NAMALWA (cell line): Measurements from ENCODE around the gene INTS3.

Experiments
- DNase-seq: peaks from one replicate; pipeline ENCODE4 v3.0.0-alpha.2; 2015; ENCODE audit warnings: low spot score

Gene INTS3

DNA sequence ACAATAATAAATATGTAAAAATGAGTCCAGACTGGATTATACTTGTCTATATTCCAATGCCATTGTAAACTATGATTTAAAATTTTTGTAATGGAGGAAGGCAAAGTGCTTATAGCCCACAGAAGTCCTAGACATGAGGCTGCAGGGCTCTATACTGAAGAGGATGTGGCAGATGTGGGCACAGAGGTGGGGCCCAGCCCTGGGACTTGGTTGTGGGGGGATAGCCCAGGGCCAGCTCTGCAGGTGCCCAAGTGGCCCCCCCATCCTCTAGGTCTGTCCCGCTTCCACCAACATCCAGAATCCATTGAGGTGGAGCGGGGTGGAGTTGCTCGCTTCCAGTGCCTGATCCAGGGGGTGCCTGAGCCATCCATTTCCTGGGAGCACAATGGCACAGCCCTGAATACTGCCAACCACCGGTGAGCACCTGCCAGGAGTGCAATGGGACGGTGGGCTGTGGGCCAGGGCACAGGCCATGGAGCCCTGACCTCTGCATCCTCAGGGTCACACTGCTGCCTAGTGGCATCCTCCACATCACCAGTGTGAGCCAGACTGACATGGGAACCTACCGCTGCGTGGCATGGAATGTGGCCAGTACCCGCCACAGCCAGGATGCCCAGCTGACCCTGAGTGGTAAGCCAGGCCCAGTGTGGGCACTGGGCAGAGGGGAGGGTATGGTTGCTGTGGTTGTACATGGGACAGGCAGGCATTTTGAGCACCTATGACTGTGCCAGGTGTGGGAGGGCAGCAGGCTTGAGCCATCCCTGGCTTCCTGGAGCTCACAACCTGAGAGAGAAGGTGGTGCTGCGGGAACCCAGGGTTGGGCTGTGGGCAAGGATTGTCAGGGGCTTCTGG lies 68.3 kb downstream of the INTS3 start:
- no peak for DNase-seq

- DNase-seq, result peak; percentile 96
Observed at GRCh38 chr1:153796786-153797659, 69.2 kb downstream of the INTS3 start.

DNA sequence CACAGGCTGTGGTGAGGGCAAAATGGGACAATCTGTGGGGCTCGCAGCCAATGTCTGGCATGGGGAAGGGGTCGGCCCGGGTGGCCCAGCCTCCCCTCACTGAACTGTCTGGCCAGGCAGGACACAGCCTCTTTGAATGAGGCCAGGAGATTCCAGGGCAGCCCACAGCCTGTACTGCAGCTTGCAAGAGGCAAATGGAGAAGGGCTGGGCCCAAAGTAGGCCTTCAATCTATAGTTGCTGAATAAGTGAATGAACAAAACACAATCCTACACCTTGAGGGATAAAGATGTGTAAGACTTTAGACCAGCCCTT lies 70.6 kb downstream of the INTS3 start:
- no peak for DNase-seq

DNA sequence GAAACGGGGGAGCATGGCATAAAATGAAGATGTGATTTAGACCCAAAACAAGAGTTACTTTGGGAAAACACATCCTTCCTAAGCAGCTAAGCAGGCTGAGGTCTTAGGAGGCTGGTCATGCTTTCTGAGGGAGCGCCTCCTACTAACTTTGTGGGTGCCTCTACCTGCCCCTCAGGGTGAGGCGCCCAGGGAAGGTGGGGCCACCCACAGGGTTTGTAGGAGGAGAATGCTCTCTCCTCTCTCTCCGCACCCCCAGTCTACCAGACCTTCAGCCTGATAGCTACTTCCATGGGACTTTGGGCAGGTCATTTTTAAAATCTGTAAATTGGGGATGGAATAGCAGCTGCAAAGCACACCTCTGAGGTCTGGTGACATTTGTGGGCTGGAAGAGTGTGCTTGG lies 71.2 kb downstream of the INTS3 start:
- no peak for DNase-seq

DNA sequence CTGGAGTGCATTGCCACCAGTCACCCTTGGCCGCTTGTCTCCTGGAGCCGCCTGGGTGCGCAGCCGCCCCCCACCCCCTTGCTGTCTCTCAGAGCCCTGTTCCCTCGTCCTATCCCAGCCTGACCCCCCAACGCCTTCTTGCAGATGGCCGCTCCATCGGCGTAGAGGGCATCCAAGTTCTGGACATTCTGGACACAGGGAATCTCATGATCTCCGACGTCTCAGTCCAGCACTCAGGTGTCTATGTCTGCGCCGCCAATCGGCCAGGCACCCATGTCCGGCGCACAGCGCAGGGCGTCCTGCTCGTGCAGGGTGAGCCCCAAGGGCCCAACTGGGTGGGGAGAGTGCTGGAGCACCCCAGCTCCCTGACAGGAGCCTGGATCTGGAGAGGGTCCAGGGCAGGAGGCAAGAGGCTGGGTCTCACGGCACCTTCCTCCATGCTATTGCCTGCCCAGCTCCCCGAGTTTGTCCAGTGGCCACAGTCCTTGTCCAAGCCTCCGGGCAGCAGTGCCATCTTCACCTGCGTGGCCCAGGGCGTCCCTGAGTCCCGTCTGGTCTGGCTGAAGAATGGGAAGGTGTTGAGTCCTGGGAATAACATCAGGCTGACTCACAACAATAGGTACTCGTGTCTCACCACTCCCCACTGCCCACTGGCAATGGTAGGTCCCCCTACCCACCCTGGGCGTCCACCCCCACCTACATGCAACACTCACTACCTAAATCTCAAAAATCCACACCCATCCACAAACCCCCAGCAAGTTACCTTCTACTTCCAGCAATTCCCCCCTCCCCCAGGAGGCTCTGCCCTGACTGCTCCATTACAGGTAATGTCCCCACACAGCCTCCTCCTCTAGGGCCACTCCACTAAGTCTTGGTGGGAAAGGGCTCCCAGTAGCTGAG lies 72.0 kb downstream of the INTS3 start:
- no peak for DNase-seq

GRCh38 chr1:153800516-153800915 lies 72.7 kb downstream of the INTS3 start:
- no peak for DNase-seq

DNA sequence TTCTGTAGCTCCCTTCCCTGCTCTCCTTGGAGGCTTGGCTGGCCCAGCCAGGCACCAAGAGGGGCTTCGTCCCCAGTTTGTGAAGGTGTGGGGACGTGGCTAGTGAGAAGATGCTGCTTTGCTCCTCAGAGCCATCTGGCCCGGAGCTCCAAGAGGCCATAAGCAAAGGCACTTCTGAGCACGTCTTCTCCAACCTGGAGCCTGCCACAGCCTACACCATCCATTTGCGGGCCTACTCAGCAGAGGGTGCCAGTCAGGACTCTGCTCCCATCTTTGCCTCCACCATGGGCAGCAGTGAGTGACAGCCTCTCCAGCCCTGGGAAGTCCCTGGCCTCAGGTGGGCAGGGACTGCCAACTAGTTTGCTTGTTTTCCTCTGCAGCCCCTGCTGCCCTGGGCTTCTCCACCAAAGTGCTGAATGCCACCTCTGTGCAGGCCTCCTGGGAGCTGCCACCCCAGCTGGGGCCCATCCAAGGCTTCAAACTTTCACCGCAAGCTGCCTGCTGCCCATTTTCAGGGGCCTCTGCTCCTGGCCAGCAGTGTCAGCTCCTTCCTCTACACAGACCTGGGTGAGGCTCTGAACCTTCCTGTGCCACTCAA lies 73.3 kb downstream of the INTS3 start:
- DNase-seq, result no peak

DNA sequence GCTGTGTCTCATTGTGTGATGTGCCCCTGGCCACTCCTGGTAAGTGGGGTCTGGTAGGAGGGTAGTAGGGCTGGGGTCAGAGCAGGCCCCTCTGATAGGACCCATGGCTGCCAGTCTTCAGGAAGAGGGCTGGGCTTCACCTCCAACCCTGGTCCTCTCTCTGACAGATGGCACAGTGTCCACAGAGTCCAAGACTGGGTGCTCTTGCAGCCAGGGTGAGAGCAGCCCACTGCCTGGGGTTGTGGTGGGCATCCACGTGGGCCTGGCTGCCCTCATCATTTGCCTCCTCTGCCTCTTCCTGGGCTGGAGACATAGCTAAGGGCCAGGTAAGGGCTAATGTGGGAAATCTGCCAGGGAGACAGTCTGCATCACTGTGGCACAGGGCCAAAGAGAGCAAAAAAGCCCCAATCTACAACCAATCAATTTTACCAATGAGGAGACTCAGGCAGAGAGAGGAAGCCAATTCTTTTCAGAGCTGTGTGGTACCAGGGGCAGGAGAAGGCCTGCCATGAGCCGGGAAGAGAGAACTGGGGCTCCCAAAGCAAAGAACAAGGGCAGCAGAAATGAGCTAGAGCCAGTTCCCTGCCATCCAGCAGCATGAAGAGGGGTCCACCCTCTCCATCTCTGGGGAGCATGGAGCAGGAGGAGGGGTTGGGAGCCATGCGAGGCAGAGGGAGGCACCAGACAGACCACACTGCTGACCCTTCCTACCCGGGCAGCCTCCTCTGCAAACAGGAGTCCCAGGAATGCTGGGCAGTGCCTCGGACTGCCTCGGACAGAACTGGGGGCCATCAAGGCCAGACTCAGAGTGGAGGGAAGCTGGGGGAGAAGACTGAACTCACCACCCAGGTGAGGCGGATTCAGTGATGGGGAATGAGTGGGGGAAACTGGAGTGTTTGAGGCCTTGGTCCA lies 74.2 kb downstream of the INTS3 start:
- DNase-seq, result no peak

DNA sequence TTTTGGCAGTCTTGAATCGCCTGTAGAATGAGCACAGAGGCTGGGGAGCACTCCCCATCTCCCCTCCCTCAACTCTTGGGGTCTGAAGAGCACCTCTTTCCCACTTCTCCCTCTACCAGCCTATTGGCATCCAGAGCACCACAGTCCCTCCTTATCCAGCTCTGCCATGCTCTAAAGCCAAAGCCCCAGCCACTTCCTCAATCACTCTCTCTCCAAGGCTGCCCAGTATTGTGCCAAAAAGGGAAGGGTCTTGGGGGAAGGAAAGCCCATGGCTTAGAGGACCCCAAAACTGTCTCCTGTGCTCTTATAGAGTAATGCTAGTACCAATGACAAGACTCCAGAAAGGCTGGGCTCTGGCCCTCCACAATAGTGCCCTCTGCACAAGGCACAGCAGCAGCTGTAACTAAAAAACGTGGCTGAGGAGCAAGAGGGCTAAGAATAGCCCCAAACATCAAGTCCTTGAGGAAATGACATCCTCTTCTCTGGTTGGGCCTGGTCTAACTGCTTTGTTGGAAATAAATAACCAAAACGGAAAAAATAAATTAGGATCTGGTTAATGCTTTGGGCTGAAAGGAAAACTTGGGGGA lies 75.7 kb downstream of the INTS3 start:
- DNase-seq, result no peak

- no peak for DNase-seq
Observed at GRCh38 chr1:153804112-153804511, 76.3 kb downstream of the INTS3 start.

GRCh38 chr1:153805042-153805745 lies 77.3 kb downstream of the INTS3 start:
- peak; percentile 94 for DNase-seq

DNA sequence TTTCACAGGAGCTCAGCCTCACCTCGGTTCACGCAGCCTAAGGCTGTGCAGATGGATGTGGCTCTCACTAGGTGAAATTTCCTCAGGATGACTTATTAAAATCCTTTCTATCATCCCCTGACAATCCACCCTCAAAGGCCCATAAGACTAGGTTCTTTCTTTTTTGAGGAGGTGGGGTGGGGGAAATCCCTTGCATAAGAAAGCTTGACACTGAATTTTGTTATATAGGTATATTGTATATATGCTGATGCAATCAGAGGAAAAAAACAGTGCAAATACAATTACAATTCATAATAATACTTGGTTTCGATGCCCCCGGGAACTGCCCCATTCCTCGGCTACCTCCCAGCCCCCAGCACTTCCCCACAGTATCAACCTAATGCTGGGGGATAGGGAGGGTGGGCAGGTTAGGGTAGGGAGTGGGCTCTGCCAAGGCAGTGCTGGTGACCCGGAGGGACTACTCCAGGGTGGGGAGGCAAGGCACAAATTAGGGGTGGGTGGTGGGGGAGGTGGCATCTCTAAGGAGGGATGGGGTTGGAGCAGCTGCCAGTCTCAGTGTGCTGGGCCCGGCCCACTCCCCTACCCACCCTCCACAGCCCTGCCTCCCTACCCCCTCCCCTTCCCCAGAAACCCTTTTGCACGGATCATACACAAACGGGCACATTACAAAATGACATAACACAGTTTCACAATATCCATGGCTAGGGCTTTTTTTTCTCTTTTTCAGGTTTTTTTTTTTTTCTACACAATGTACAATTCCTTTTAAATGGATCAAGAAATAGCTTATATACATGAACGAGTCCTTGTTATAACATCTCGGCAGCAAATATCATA lies 78.3 kb downstream of the INTS3 start:
- DNase-seq, result no peak

- no peak for DNase-seq
Observed at GRCh38 chr1:153816283-153816889, 88.5 kb downstream of the INTS3 start.

DNA sequence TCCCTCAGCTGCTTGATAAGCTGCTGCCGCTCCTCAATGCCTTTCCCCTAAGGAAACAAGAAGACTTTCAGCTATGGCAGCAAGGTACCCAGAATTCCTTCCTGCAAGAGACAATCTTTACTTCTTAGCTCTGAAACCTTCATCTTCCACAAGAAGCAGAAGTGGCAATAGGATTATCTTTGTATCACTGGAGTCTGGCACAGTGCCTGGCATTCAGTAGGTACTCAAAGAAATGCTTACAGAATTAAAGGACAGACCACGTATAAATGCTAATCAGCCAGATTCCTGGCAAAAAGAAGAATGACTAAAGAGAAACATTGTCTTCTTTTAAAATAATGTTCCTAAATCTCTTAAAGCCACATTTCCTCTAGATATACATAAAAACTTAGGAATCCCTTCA lies 91.0 kb downstream of the INTS3 start:
- no peak for DNase-seq
